B cell (primary cell): ENCODE results near the gene HYAL1. TPM values are rescaled to one million over a fixed set of nuclear protein-coding genes. Genes with fewer than 3 reads are reported as not detected.
"Not testable (repeated sequence)": the region's sequence is repeated elsewhere in the genome, so short reads cannot be mapped to it uniquely, and the experiment has no call there.

Source experiments
- ATAC-seq: fragments of 200-7000 bp; cut with Tn5 transposase; one replicate; pipeline ENCODE4 v1.10.0; 2021; ENCODE audit warnings: low read depth, mild to moderate bottlenecking, moderate number of reproducible peaks, moderate library complexity
- CTCF ChIA-PET: fragments of 350-600 bp; sonication (Branson Sonifier 250); formaldehyde crosslinking; loops from one replicate; lab custom pipeline; 2021; ENCODE audit warnings: antibody characterized with exemption, inconsistent platforms; lab: Charles Lee
- POLR2A ChIA-PET: fragments of 350-600 bp; sonication (Branson Sonifier 250); formaldehyde crosslinking; loops from one replicate; lab custom pipeline; 2021; ENCODE audit warnings: antibody characterized with exemption; lab: Charles Lee
- DNase-seq: peaks from one replicate; pipeline ENCODE4 v3.0.0; 2013
- H2AFZ ChIP-seq: 2 replicates; pipeline ENCODE4 v1.6.1; 2012; ENCODE audit warnings: mild to moderate bottlenecking, low read depth, low read length; ENCODE audit not compliant: insufficient read depth, poor library complexity, severe bottlenecking
- H3K27ac ChIP-seq, 2 donors: 1 replicate in 1 of 2; 2 replicates in 1 of 2; pipeline ENCODE4 v1.5.1; 2012 to 2013; ENCODE audit warnings: low read length in 2 of 2, mild to moderate bottlenecking in 2 of 2, moderate library complexity in 1 of 2
- H3K27me3 ChIP-seq, 4 experiments: fragments of 200-600 bp in 1 of 4; sonication (generic) in 1 of 4; replicated peaks in 1 of 4; 1 replicate in 2 of 4; 2 replicates in 2 of 4; pipeline versions ENCODE4 v1.6.1 to v1.7.0; 2013 to 2016; ENCODE audit warnings: low read length in 3 of 4, mild to moderate bottlenecking in 2 of 4, mixed read lengths in 1 of 4, moderate library complexity in 1 of 4; ENCODE audit not compliant: insufficient read depth in 4 of 4, control insufficient read depth in 3 of 4; ENCODE audit errors: control extremely low read depth in 1 of 4
- H3K36me3 ChIP-seq, 2 experiments: replicated peaks in 1 of 2; 1 replicate in 1 of 2; 2 replicates in 1 of 2; pipeline versions ENCODE4 v1.6.1 to v1.7.1; 2013; ENCODE audit warnings: low read length in 1 of 2; ENCODE audit not compliant: insufficient read depth in 2 of 2, control insufficient read depth in 1 of 2; ENCODE audit errors: control extremely low read depth in 1 of 2, extremely low read depth in 1 of 2
- H3K4me1 ChIP-seq, 2 donors: fragments of 200-600 bp in 1 of 2; sonication (generic) in 1 of 2; 1 replicate in 1 of 2; 2 replicates in 1 of 2; pipeline versions ENCODE4 v1.5.1 to v1.6.1; 2013 to 2017; ENCODE audit warnings: low read length in 2 of 2; ENCODE audit not compliant: control insufficient read depth in 2 of 2, insufficient read depth in 2 of 2
- H3K4me2 ChIP-seq: replicated peaks from 2 replicates; pipeline ENCODE3; 2012; ENCODE audit warnings: mild to moderate bottlenecking, low read depth, low read length; ENCODE audit not compliant: poor library complexity, severe bottlenecking
- H3K4me3 ChIP-seq, 5 experiments: fragments of 200-600 bp in 1 of 5; sonication (generic) in 1 of 5; 1 replicate in 3 of 5; 2 replicates in 2 of 5; pipeline versions ENCODE4 v1.5.1 to v1.7.0; 2011 to 2016; ENCODE audit warnings: low read length in 4 of 5, mild to moderate bottlenecking in 4 of 5, low read depth in 2 of 5, control low read depth in 1 of 5, moderate library complexity in 1 of 5; ENCODE audit not compliant: insufficient read depth in 1 of 5; ENCODE audit errors: control extremely low read depth in 1 of 5, extremely low read depth in 1 of 5
- H3K79me2 ChIP-seq: fragments of 200-600 bp; sonication (generic); one replicate; pipeline ENCODE4 v1.6.0; 2016; ENCODE audit warnings: low read length; ENCODE audit not compliant: control insufficient read depth, insufficient read depth
- H3K9ac ChIP-seq: fragments of 200-600 bp; sonication (generic); 2 replicates; pipeline ENCODE4 v1.6.1; 2017; ENCODE audit warnings: mild to moderate bottlenecking, low read length, moderate library complexity
- H3K9me3 ChIP-seq, 3 donors: one replicate each; pipeline versions ENCODE4 v1.6.1 to v1.7.1; 2013; ENCODE audit warnings: low read length in 2 of 3; ENCODE audit not compliant: control insufficient read depth in 2 of 3, insufficient read depth in 1 of 3; ENCODE audit errors: control extremely low read depth in 1 of 3
- H4K20me1 ChIP-seq: 2 replicates; pipeline ENCODE4 v1.6.0; 2012; ENCODE audit warnings: mild to moderate bottlenecking, low read length; ENCODE audit not compliant: insufficient read depth, control insufficient read depth, poor library complexity, severe bottlenecking
- H3K27ac Mint-ChIP-seq: one replicate; pipeline ENCODE4 v1.8.0; 2021; ENCODE audit warnings: mixed read lengths
- H3K27me3 Mint-ChIP-seq: one replicate; pipeline ENCODE4 v1.8.0; 2021; ENCODE audit warnings: mixed read lengths
- H3K4me1 Mint-ChIP-seq: one replicate; pipeline ENCODE4 v1.8.0; 2021; ENCODE audit warnings: mixed read lengths
- H3K4me3 Mint-ChIP-seq: one replicate; pipeline ENCODE4 v1.8.0; 2021; ENCODE audit warnings: mixed read lengths
- H3K9me3 Mint-ChIP-seq: one replicate; pipeline ENCODE4 v1.8.0; 2022; ENCODE audit warnings: mixed read lengths; ENCODE audit not compliant: insufficient read depth
- EZH2 ChIP-seq: IDR thresholded peaks from 2 replicates; pipeline ENCODE4 v1.6.1; 2012; ENCODE audit warnings: borderline replicate concordance, low read depth, mild to moderate bottlenecking, moderate library complexity, low read length; ENCODE audit not compliant: insufficient read depth, poor library complexity, severe bottlenecking
- WGBS: methylation state at CpG from one replicate; pipeline ENCODE4 v1.1.5; 2013; ENCODE audit warnings: missing lambda C conversion rate; ENCODE audit not compliant: insufficient coverage; 5-methylcytosine and 5-hydroxymethylcytosine counted together
- intact Hi-C: fragments of 100-400 bp; cut with micrococcal nuclease; formaldehyde crosslinking; loops from one replicate; pipeline ENCODE4 v1.10.0; 2022
- polyA plus RNA-seq: library from polyadenylated mRNA; depleted of rRNA; stranded (reverse); fragments of >200 nt; gene quantifications from 2 replicates; pipeline ENCODE4 v1.2.3, GENCODE V29; 2012
- total RNA-seq, 2 donors: library from RNA; stranded (reverse); fragments of 120-200 nt in 1 of 2; gene quantifications; 1 replicate in 1 of 2; 2 replicates in 1 of 2; pipeline versions ENCODE4 v1.2.3 to v1.2.4, GENCODE V29; 2013 to 2022
- TF ChIP-seq, protein P1 (sequence below): fragments of 200-600 bp; IDR thresholded peaks from one replicate; pipeline ENCODE4 v1.8.0; 2022; ENCODE audit warnings: antibody characterized with exemption, mild to moderate bottlenecking

The HYAL1 gene
- total and polyA plus RNA-seq, 2 donors (not counting 1 experiment from before 2014, with no cell fraction given), result 0.12 to 0.30 TPM

DNA sequence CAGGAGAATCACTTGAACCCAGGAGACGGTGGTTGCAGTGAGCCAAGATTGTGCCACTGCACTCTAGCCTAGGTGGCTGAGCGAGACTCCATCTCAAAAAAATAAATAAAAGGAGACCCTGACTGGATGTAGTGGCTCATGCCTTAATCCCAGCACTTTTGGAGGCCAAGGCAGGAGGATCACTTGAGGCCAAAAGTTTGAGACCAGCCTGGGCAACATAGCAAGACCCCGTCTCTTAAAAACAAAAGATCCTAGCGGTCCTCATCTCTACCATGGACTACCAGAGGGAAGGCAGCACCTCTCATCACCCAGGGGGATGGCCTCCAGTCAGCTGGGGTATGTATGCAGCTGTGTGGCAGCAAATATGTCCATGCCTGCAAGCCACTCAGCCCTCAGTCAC is 41.2 kb downstream of the HYAL1 start:
- H3K4me2 ChIP-seq, H3K9me3 ChIP-seq, H3K27me3 Mint-ChIP-seq, H3K9ac ChIP-seq, intact Hi-C loops, POLR2A ChIA-PET, H3K4me3 ChIP-seq, H3K79me2 ChIP-seq, DNase-seq, H3K27ac ChIP-seq, H3K4me3 Mint-ChIP-seq, H2AFZ ChIP-seq, H3K9me3 Mint-ChIP-seq, ATAC-seq: not testable (repeated sequence)
- peaks cover 26% of the 10 kb centered on the region for H4K20me1 ChIP-seq
- H3K27ac Mint-ChIP-seq, result peak overlapping the region; percentile 46
- peaks cover 0 to 23% (median 2%) of the 10 kb centered on the region in 4 experiments for H3K27me3 ChIP-seq
- CTCF ChIA-PET, result interaction anchor here (1.2 to 27.3 kb wide), 4 partner anchors 10 to 28 kb away, joined by 4 to 596 read pairs (median 40); partner anchors contain the start of gene GNAI2
- H3K4me1 Mint-ChIP-seq, result peaks cover 11% of the 10 kb centered on the region
- no CpG with 5 or more reads among the region's 4 CpGs for WGBS
- H3K4me1 ChIP-seq, result peaks cover 12 to 17% of the 10 kb centered on the region in 2 donors
- H3K36me3 ChIP-seq, result peaks cover 0 to 12% of the 10 kb centered on the region in 2 experiments

DNA sequence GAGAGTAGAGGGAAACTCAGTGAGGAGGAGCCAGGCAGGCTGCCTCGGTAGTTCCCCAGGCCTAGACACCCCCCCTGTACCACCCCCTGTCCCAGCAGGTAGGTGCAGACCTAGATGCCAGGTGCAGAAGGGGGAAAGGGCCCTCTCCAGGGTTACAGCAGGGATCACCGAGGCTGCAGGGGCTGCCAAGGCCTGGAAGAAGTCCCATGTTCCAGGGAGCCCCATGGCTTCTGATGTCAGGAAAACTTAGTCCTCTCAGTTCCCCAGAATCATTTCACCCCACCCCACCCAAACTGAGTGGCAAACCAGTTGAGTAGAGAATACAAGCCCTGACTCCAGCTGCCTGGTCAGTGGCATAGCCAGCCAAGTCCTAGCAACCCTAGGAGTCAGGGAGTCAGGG is 41.9 kb downstream of the HYAL1 start:
- H3K4me1 ChIP-seq, result peaks cover 12 to 17% of the 10 kb centered on the region in 2 donors
- H3K4me3 ChIP-seq, result no peak overlapping the region
- peaks cover 0 to 19% of the 10 kb centered on the region in 2 experiments for H3K36me3 ChIP-seq
- no peaks in the 10 kb centered on the region for H3K79me2 ChIP-seq
- TF ChIP-seq, protein P1, sequence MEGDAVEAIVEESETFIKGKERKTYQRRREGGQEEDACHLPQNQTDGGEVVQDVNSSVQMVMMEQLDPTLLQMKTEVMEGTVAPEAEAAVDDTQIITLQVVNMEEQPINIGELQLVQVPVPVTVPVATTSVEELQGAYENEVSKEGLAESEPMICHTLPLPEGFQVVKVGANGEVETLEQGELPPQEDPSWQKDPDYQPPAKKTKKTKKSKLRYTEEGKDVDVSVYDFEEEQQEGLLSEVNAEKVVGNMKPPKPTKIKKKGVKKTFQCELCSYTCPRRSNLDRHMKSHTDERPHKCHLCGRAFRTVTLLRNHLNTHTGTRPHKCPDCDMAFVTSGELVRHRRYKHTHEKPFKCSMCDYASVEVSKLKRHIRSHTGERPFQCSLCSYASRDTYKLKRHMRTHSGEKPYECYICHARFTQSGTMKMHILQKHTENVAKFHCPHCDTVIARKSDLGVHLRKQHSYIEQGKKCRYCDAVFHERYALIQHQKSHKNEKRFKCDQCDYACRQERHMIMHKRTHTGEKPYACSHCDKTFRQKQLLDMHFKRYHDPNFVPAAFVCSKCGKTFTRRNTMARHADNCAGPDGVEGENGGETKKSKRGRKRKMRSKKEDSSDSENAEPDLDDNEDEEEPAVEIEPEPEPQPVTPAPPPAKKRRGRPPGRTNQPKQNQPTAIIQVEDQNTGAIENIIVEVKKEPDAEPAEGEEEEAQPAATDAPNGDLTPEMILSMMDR, result no peak
- TF ChIP-seq EZH2, result no peak
- H3K27ac Mint-ChIP-seq, result peak overlapping the region; percentile 65
- H3K4me3 Mint-ChIP-seq, result peak overlapping the region; percentile 49
- intact Hi-C loops, result no loop called here
- no peaks in the 10 kb centered on the region for H3K9me3 ChIP-seq
- H3K27me3 ChIP-seq, result peaks cover 0 to 17% (median 0%) of the 10 kb centered on the region in 4 experiments
- H4K20me1 ChIP-seq, result peaks cover 32% of the 10 kb centered on the region
- H3K9me3 Mint-ChIP-seq, result no peaks in the 10 kb centered on the region
- H2AFZ ChIP-seq, result no peak overlapping the region
- H3K27ac ChIP-seq, result no peak overlapping the region
- ChIA-PET POLR2A (no interaction called here), CTCF (interaction anchor here (0.6 to 27.3 kb wide), 6 partner anchors 10 to 107 kb away, joined by 3 to 596 read pairs (median 10); partner anchors contain the start of genes GNAI2 and LSMEM2)
- H3K9ac ChIP-seq, result no peak overlapping the region
- no CpG with 5 or more reads among the region's 2 CpGs for WGBS
- H3K27me3 Mint-ChIP-seq, result peaks cover 5% of the 10 kb centered on the region
- DNase-seq, result no peak
- peaks cover 12% of the 10 kb centered on the region for H3K4me1 Mint-ChIP-seq
- ATAC-seq, result no peak
- H3K4me2 ChIP-seq, result no peak overlapping the region
